Loucy (cell line): ENCODE measurements around the gene CELSR3.

ENCODE experiments used
- EZH2phosphoT487 ChIP-seq: fragments of 200-600 bp; IDR thresholded peaks from 2 replicates; pipeline ENCODE4 v1.6.1; 2018; ENCODE audit warnings: antibody characterized with exemption, mild to moderate bottlenecking, moderate library complexity, borderline replicate concordance
- TF ChIP-seq, protein P1 (sequence below): fragments of 200-600 bp; sonication (generic); conservative IDR thresholded peaks from 2 replicates; pipeline ENCODE4 v1.5.1; 2014; ENCODE audit warnings: mild to moderate bottlenecking, antibody characterized with exemption, low read length

DNA sequence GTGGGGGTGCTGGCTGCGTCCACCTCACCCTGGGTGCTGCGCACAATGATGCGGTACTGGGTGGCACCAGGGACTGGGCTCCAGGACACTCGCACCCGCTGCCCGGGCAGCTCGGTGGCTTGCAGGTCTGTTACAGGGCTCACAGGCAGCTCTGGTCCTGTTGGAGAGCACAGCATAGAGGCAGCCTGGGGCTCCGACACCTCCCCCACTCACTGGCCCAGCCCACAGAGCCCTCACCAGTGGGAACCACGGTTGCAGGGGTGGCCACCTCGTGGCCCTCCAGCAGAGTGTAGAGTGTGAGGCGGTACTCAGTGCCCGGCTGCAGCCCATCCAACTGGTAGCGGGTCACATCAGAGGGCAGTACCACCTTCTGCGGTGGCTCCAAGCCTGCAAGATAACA, 71.2 kb downstream of the CELSR3 start:
- TF ChIP-seq, protein P1, sequence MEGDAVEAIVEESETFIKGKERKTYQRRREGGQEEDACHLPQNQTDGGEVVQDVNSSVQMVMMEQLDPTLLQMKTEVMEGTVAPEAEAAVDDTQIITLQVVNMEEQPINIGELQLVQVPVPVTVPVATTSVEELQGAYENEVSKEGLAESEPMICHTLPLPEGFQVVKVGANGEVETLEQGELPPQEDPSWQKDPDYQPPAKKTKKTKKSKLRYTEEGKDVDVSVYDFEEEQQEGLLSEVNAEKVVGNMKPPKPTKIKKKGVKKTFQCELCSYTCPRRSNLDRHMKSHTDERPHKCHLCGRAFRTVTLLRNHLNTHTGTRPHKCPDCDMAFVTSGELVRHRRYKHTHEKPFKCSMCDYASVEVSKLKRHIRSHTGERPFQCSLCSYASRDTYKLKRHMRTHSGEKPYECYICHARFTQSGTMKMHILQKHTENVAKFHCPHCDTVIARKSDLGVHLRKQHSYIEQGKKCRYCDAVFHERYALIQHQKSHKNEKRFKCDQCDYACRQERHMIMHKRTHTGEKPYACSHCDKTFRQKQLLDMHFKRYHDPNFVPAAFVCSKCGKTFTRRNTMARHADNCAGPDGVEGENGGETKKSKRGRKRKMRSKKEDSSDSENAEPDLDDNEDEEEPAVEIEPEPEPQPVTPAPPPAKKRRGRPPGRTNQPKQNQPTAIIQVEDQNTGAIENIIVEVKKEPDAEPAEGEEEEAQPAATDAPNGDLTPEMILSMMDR: no peak
- no peak for TF ChIP-seq EZH2phosphoT487
